HEK293 (cell line): ENCODE results near the gene CDH24.

Source experiments
- CTCF ChIA-PET: fragments of 350-600 bp; formaldehyde crosslinking; extraction: SDS; loops from one replicate; lab custom pipeline; 2021; ENCODE audit warnings: antibody characterized with exemption; lab: Yijun Ruan, JAX
- POLR2A ChIA-PET: fragments of 300-600 bp; formaldehyde crosslinking; extraction: SDS; loops from one replicate; lab custom pipeline; 2020; ENCODE audit warnings: antibody characterized with exemption, inconsistent platforms; lab: Yijun Ruan, JAX
- H3K27ac ChIP-seq: fragments of 200-500 bp; sonication (Bioruptor generic); 2 replicates; pipeline ENCODE4 v1.5.1; 2014; ENCODE audit warnings: low read depth, low read length, control low read depth, inconsistent platforms; ENCODE audit errors: extremely low read depth
- H3K36me3 ChIP-seq, 2 experiments: fragments of 200-500 bp in 1 of 2; sonication (Bioruptor generic) in 1 of 2; 1 replicate in 1 of 2; 2 replicates in 1 of 2; pipeline ENCODE4 v1.5.1; 2014 to 2017; ENCODE audit warnings: inconsistent platforms in 2 of 2, low read length in 2 of 2; ENCODE audit not compliant: control insufficient read depth in 2 of 2, insufficient read depth in 1 of 2
- H3K4me1 ChIP-seq: fragments of 200-500 bp; sonication (Bioruptor generic); 2 replicates; pipeline ENCODE4 v1.5.1; 2014; ENCODE audit warnings: mild to moderate bottlenecking, low read length, inconsistent platforms; ENCODE audit not compliant: control insufficient read depth, insufficient read depth
- H3K4me3 ChIP-seq: 2 replicates; pipeline ENCODE4 v1.5.1; 2011; ENCODE audit warnings: low read depth, mild to moderate bottlenecking, control low read depth, low read length, moderate library complexity
- H3K9me3 ChIP-seq: fragments of 200-500 bp; sonication (Bioruptor generic); 2 replicates; pipeline ENCODE4 v1.5.1; 2014; ENCODE audit warnings: low read depth, low read length, inconsistent platforms; ENCODE audit not compliant: control insufficient read depth, insufficient read depth
- GLI2 ChIP-seq: fragments of 450-650 bp; formaldehyde crosslinking; IDR thresholded peaks from 2 replicates; pipeline ENCODE4; 2017; ENCODE audit warnings: missing biosample characterization, missing genetic modification characterization, low read depth, borderline replicate concordance
- KLF9 ChIP-seq: fragments of 450-650 bp; formaldehyde crosslinking; IDR thresholded peaks from 2 replicates; pipeline ENCODE4 v1.5.1; 2016; ENCODE audit warnings: missing biosample characterization, missing genetic modification characterization, low read depth
- PRDM1 ChIP-seq: fragments of 450-650 bp; formaldehyde crosslinking; IDR thresholded peaks from 2 replicates; pipeline ENCODE4; 2016; ENCODE audit warnings: missing biosample characterization, missing genetic modification characterization
- SP7 ChIP-seq: fragments of 450-650 bp; formaldehyde crosslinking; IDR thresholded peaks from 2 replicates; pipeline ENCODE4 v1.5.1; 2016; ENCODE audit warnings: missing biosample characterization, missing genetic modification characterization
- YY1 ChIP-seq: fragments of 450-650 bp; formaldehyde crosslinking; IDR thresholded peaks from 2 replicates; pipeline ENCODE4 v1.5.1; 2018; ENCODE audit warnings: missing biosample characterization, missing genetic modification characterization
- ZBTB17 ChIP-seq: fragments of 450-650 bp; formaldehyde crosslinking; IDR thresholded peaks from 2 replicates; pipeline ENCODE4 v1.5.1; 2016; ENCODE audit warnings: missing biosample characterization, missing genetic modification characterization
- ZBTB8A ChIP-seq: fragments of 450-650 bp; formaldehyde crosslinking; IDR thresholded peaks from 2 replicates; pipeline ENCODE4 v1.5.1; 2016; ENCODE audit warnings: missing biosample characterization, missing genetic modification characterization
- ZFHX2 ChIP-seq: fragments of 450-650 bp; formaldehyde crosslinking; conservative IDR thresholded peaks from 2 replicates; pipeline ENCODE4 v1.5.1; 2016; ENCODE audit warnings: missing biosample characterization, missing genetic modification characterization
- ZFP37 ChIP-seq: fragments of 450-650 bp; formaldehyde crosslinking; IDR thresholded peaks from 2 replicates; pipeline ENCODE4 v1.5.1; 2016; ENCODE audit warnings: missing biosample characterization, missing genetic modification characterization
- ZNF184 ChIP-seq: fragments of 450-650 bp; IDR thresholded peaks from 2 replicates; pipeline ENCODE4 v1.5.1; 2018; ENCODE audit warnings: missing biosample characterization, mild to moderate bottlenecking, missing genetic modification characterization
- ZNF394 ChIP-seq: fragments of 450-650 bp; formaldehyde crosslinking; IDR thresholded peaks from 2 replicates; pipeline ENCODE4 v1.5.1; 2016; ENCODE audit warnings: missing biosample characterization, missing genetic modification characterization, mild to moderate bottlenecking, moderate library complexity, borderline replicate concordance
- ZNF404 ChIP-seq: fragments of 450-650 bp; formaldehyde crosslinking; IDR thresholded peaks from 2 replicates; pipeline ENCODE4 v1.5.1; 2017; ENCODE audit warnings: missing biosample characterization, missing genetic modification characterization
- ZNF423 ChIP-seq: fragments of 450-650 bp; formaldehyde crosslinking; IDR thresholded peaks from 2 replicates; pipeline ENCODE4 v1.5.1; 2016; ENCODE audit warnings: missing biosample characterization, missing genetic modification characterization
- ZNF664 ChIP-seq: fragments of 450-650 bp; formaldehyde crosslinking; IDR thresholded peaks from 2 replicates; pipeline ENCODE4 v1.5.1; 2016; ENCODE audit warnings: missing biosample characterization, missing genetic modification characterization
- ZNF837 ChIP-seq: fragments of 450-650 bp; formaldehyde crosslinking; IDR thresholded peaks from 2 replicates; pipeline ENCODE4 v1.5.1; 2016; ENCODE audit warnings: missing biosample characterization, missing genetic modification characterization
- ZSCAN30 ChIP-seq: fragments of 450-650 bp; IDR thresholded peaks from 2 replicates; pipeline ENCODE4 v1.5.1; 2018; ENCODE audit warnings: missing biosample characterization, mild to moderate bottlenecking, missing genetic modification characterization, moderate library complexity
- ZXDB ChIP-seq: fragments of 450-650 bp; formaldehyde crosslinking; IDR thresholded peaks from 2 replicates; pipeline ENCODE4 v1.5.1; 2016; ENCODE audit warnings: missing biosample characterization, missing genetic modification characterization
- TF ChIP-seq, protein P1 (sequence below): fragments of 450-650 bp; formaldehyde crosslinking; IDR thresholded peaks from 2 replicates; pipeline ENCODE4 v1.5.1; 2016; ENCODE audit warnings: missing biosample characterization, missing genetic modification characterization
- TF ChIP-seq, protein P2 (sequence below): fragments of 450-650 bp; formaldehyde crosslinking; IDR thresholded peaks from 2 replicates; pipeline ENCODE4 v1.5.1; 2017; ENCODE audit warnings: missing biosample characterization, missing genetic modification characterization
- TF ChIP-seq, protein P3 (sequence below): fragments of 450-650 bp; formaldehyde crosslinking; IDR thresholded peaks from 2 replicates; pipeline ENCODE4; 2016; ENCODE audit warnings: missing biosample characterization, missing genetic modification characterization

CDH24 gene

DNA sequence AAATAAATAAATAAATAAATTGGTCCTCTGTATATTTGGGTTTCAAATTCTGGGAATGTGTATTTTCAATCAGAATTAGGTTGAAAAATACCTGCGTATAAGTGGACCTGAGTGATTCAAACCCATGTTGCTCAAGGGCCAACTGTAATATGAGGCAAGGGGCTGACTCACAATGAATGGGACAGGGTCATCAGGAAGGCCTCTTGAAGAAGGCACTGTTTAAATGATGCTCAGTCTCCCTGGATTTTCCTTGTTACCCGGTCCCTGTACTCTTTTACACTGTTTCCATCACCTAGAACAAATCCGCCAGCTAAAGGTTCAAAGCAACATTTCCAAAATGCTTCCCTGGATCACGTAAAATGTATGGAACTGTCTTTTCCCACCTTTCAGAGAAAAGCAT lies 26.4 kb downstream of the CDH24 start (continued):
- TF ChIP-seq ZNF404 (tag by site-specific recombination), result no peak

DNA sequence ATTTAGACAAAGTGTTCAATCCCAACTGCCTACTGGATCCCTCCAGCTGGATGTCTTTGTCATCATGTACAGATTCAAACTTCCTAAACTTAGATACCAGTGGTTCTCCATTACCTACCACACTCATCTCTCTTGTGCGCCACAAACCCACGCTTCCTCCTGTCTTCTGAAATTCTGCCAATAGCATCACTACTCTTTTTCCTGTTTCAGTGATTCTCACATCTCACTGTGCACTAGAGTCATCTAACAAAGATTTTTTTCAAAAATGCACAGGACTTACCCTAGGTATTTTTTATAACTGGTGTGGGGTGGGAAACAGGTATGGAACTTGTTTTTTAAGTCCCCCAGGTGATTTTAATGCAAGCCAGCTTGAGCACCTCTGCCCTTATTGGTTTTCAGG lies 28.5 kb downstream of the CDH24 start:
- TF ChIP-seq ZNF837 (tag by site-specific recombination) (no peak), ZXDB (tag by site-specific recombination) (no peak), PRDM1 (no peak), ZFHX2 (tag by site-specific recombination) (no peak), ZSCAN30 (no peak), KLF9 (tag by site-specific recombination) (no peak), ZNF423 (no peak), SP7 (tag by site-specific recombination) (no peak), ZFP37 (tag by site-specific recombination) (no peak), ZNF664 (tag by site-specific recombination) (no peak), ZBTB17 (tag by site-specific recombination) (no peak), ZBTB8A (tag by site-specific recombination) (no peak), ZNF184 (no peak), YY1 (no peak), ZNF394 (tag by site-specific recombination) (no peak), GLI2 (tag by site-specific recombination) (no peak)
- TF ChIP-seq, protein P1, sequence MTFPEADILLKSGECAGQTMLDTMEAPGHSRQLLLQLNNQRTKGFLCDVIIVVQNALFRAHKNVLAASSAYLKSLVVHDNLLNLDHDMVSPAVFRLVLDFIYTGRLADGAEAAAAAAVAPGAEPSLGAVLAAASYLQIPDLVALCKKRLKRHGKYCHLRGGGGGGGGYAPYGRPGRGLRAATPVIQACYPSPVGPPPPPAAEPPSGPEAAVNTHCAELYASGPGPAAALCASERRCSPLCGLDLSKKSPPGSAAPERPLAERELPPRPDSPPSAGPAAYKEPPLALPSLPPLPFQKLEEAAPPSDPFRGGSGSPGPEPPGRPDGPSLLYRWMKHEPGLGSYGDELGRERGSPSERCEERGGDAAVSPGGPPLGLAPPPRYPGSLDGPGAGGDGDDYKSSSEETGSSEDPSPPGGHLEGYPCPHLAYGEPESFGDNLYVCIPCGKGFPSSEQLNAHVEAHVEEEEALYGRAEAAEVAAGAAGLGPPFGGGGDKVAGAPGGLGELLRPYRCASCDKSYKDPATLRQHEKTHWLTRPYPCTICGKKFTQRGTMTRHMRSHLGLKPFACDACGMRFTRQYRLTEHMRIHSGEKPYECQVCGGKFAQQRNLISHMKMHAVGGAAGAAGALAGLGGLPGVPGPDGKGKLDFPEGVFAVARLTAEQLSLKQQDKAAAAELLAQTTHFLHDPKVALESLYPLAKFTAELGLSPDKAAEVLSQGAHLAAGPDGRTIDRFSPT (tag by site-specific recombination), result no peak
- TF ChIP-seq, protein P2, sequence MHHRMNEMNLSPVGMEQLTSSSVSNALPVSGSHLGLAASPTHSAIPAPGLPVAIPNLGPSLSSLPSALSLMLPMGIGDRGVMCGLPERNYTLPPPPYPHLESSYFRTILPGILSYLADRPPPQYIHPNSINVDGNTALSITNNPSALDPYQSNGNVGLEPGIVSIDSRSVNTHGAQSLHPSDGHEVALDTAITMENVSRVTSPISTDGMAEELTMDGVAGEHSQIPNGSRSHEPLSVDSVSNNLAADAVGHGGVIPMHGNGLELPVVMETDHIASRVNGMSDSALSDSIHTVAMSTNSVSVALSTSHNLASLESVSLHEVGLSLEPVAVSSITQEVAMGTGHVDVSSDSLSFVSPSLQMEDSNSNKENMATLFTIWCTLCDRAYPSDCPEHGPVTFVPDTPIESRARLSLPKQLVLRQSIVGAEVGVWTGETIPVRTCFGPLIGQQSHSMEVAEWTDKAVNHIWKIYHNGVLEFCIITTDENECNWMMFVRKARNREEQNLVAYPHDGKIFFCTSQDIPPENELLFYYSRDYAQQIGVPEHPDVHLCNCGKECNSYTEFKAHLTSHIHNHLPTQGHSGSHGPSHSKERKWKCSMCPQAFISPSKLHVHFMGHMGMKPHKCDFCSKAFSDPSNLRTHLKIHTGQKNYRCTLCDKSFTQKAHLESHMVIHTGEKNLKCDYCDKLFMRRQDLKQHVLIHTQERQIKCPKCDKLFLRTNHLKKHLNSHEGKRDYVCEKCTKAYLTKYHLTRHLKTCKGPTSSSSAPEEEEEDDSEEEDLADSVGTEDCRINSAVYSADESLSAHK (tag by site-specific recombination), result no peak
- TF ChIP-seq, protein P3, sequence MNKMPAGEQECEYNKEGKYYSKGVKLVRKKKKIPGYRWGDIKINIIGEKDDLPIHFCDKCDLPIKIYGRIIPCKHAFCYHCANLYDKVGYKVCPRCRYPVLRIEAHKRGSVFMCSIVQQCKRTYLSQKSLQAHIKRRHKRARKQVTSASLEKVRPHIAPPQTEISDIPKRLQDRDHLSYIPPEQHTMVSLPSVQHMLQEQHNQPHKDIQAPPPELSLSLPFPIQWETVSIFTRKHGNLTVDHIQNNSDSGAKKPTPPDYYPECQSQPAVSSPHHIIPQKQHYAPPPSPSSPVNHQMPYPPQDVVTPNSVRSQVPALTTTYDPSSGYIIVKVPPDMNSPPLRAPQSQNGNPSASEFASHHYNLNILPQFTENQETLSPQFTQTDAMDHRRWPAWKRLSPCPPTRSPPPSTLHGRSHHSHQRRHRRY (tag by site-specific recombination), result no peak
- ChIA-PET POLR2A (interaction anchor here (2.0 kb wide), 1 partner anchor 22 kb away, joined by 6 read pairs; no protein-coding TSS in a partner anchor), CTCF (interaction anchor here (0.6 to 2.9 kb wide), 4 partner anchors 10 to 48 kb away, joined by 3 to 15 read pairs (median 4); no protein-coding TSS in a partner anchor)
- Histone ChIP-seq H3K4me1 (peaks cover 4% of the 10 kb centered on the region; the same call in 1 of the 2 replicates), H3K36me3 (peaks cover 45 to 70% of the 10 kb centered on the region in 2 experiments), H3K9me3 (no peaks in the 10 kb centered on the region), H3K4me3 (no peak overlapping the region), H3K27ac (no peak overlapping the region)
